ENCODE measurements around the gene DCAF5.
A peak's percentile ranks its signal among the peaks of the same experiment; 100 is the strongest.
"Not testable (repeated sequence)": the region's sequence is repeated elsewhere in the genome, so short reads cannot be mapped to it uniquely, and the experiment has no call there.

DCAF5 gene

DNA sequence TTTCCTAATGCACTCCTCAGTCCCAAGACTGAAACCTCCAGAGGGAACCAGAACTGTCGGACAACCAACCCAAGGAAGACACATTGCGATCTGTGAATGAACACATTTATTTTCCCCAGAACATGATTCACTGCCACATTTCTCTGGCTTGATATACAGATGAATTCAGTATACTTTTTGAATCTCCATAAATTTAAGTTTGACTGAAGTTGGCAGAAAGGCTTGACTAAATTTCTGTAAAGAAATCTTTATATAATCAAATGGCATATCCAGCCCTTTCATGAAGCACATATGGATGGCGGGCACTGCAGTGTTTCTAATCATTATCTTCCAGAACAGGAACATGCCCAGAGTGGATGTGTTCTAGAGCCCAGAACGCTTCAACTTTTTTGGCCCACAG is 56.7 kb downstream of the DCAF5 start:
- no peak for DNase-seq

DNA sequence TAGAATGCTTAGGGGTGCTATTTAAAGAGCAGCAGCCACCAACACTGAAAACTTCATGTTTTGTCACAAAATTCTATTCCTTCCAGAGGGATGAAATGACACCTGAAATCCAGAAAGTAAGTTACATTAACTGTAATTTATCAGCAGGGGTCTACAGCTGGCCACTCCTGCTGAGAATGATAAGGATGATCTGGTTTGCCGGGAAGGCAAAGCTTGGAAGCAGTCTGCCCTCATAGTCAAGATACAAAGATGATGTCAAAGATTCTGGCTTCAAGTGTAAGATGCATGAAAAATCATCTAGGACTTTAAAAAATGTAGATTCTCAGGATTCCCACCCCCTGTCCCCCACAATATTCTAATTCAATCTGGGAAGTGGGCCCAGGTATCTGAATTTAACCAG is 58.4 kb downstream of the DCAF5 start:
- no peak for DNase-seq

- DNase-seq: peak; percentile 30
Measured at GRCh38 chr14:69093631-69094421, 59.1 kb downstream of the DCAF5 start.

DNA sequence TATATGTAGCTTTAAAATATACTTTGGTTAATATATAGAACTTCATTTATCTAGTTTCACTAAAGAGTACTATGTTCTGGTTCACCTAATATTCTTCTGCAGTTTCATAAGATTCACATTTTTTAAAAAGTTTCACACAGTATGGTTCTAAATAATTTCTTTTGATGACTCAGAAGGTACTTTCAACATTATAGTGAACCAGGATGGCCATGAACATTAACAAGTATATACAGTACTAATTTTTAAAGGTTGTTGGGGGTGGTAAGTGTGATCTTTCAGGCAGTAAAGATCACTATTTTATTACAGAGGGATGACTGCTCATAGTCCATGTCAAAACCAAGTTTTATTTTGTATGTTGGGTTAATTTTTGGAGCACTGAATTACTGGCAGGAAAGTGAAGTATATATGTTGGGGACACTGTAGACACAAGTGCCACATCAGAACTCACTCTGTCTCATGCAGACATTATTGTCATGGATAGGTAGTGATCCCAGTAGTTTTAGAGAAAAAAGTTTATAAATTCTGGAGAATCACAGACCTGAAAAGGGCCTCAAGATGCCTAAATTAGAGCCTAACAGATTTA is 60.0 kb downstream of the DCAF5 start:
- no peak for DNase-seq

GRCh38 chr14:69091695-69092094 is 61.2 kb downstream of the DCAF5 start:
- DNase-seq: no peak

DNA sequence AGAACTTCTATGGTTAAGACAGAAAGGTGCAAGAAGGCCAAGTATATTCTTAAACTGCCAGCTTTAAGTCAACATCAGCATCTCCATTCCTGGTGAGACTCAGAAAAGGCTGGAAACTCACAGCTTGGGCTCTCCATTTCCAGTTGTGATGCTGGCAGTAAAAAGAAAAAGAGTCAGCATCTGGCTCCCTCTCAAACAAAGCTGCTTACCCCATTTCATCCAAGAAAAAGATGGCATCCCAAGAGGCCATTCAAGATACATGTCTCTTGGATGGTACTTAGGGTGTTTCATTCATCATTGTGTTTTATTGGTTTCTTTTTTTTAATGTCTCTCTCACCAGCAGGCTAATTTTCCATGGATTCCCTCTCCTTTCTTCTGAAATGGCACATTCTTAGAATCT is 61.9 kb downstream of the DCAF5 start:
- no peak for DNase-seq

DNA sequence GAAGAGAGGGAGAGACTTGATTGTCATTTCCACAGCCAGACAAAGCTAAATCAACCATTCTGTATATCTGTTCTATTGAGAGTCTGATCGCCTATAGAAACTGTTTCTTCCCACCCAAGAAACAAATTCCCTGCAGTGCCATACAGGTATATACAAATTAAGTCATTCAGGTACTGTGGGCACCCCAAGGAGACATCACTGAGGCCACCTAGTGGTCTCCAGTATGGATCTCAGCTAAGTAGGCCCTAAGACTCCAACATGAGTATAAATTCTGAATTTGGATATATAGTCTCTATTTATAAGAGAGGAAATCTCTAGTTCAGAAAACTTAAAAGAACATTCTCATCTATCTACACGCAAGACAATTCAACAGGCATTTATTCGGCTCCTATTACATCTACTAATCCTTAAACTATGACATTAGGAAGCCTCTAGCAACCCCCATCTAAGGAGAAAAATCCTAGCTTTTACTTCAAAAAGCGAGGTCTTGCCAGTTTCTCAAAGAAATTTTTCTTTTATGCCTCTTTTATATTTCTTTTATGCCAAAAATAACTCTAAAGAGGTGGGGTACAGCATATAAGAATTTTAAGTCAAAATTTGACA is 62.6 kb downstream of the DCAF5 start:
- peak; percentile 30 for DNase-seq

DNA sequence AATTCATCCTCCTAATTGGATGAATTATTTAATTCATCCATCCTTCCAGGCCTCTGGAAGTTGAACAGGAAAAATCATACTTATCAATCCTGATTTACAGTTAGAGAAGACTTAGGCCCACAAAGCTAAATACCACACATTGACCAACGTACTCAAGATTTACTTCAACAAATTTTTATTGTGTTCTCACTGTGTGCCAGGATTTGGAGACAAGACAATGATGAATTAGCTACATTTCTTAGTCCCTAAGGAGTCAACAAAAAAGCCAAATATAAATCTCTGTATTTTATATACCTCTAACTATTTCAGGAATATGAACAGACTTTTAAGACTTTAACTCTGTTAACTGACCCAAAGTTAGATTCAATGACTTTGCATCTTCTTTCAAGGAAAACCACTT is 63.9 kb downstream of the DCAF5 start:
- no peak for DNase-seq

GRCh38 chr14:69088586-69088985 is 64.3 kb downstream of the DCAF5 start:
- DNase-seq: no peak

GRCh38 chr14:69087061-69087461 is 65.9 kb downstream of the DCAF5 start:
- DNase-seq: no peak

DNA sequence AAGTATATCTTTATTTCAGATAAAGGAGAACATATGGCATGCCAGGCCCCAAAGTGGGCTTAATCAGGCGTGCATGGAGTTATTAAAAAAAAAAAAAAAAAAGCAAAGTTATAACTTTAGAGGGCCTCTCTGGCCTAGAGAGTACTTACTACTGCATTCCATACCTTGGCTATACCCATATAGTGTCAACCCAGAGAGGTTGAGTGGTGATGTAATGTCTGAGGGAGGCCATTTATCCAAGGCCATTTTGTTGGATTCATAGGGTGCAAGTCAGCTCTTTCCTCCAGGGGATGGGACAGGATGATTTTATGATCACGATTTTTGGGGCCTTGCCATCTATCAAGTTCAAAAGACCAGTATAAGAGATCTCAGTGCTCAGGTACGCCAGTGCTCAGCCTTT is 66.4 kb downstream of the DCAF5 start:
- DNase-seq: no peak

DNA sequence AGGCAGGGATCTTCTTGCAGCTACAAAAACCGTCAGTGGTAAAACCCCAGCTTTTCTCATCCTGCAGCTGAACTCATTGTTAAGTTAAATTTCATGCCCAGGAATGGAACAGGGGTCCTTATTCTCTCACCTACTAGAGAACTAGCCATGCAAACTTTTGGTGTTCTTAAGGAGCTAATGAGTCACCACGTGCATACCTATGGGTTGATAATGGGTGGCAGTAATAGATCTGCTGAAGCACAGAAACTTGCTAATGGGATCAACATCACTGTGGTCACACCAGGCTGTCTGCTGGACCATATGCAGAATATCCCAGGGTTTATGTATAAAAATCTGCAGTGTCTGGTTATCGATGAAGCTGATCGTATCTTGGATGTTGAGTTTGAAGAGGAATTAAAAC is 68.9 kb downstream of the DCAF5 start:
- no peak for DNase-seq

- DNase-seq: no peak
Measured at GRCh38 chr14:69083181-69083580, 69.7 kb downstream of the DCAF5 start.

- no peak for DNase-seq
Measured at GRCh38 chr14:69081271-69081670, 71.6 kb downstream of the DCAF5 start.

- no peak for DNase-seq
Measured at GRCh38 chr14:69079747-69080146, 73.2 kb downstream of the DCAF5 start.

- DNase-seq: peak; percentile 86
Measured at GRCh38 chr14:69079188-69079742, 73.7 kb downstream of the DCAF5 start.

- peak; percentile 85 for DNase-seq
Measured at GRCh38 chr14:69077841-69078240, 75.1 kb downstream of the DCAF5 start.

DNA sequence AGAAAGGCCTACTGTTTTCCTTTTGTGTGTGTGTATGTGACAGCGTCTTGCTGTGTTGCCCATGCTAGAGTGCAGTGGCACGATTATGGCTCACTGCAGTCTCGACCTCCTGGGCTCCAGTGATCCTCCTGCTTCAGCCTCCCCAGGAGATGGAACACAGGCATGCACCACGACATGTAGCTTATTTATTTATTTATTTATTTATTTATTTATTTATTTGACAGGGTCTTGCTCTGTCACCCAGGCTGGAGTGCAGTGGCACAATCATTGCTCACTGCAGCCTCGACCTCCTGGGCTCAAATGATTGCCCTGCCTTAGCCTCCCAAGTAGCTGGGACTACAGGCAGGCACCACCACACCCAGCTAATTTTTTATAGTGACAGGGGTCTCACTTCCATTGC is 75.7 kb downstream of the DCAF5 start:
- not testable (repeated sequence) for DNase-seq

GRCh38 chr14:69076341-69076740 is 76.6 kb downstream of the DCAF5 start:
- DNase-seq: no peak

DNA sequence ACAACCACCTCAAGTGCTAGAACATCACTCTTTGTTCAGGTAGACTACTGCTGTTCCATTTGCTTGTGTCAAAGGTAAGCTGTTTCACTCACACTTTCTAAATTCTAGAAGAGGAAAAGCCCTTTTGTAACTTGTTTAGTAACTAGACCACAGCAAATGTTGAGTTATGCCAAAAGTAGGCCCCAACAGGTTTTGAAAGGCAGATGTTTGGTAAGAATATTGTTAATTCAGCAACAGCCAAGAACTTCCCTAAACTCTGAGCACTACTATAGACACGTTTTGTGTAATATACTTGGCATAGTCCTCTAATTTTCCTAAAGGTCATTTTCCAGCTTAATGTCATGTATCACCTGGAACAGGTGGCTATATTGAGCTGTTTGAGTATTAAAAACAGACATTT is 79.0 kb downstream of the DCAF5 start:
- no peak for DNase-seq

GRCh38 chr14:69073429-69073828 is 79.5 kb downstream of the DCAF5 start:
- no peak for DNase-seq

GRCh38 chr14:69072584-69072983 is 80.3 kb downstream of the DCAF5 start:
- no peak for DNase-seq

DNA sequence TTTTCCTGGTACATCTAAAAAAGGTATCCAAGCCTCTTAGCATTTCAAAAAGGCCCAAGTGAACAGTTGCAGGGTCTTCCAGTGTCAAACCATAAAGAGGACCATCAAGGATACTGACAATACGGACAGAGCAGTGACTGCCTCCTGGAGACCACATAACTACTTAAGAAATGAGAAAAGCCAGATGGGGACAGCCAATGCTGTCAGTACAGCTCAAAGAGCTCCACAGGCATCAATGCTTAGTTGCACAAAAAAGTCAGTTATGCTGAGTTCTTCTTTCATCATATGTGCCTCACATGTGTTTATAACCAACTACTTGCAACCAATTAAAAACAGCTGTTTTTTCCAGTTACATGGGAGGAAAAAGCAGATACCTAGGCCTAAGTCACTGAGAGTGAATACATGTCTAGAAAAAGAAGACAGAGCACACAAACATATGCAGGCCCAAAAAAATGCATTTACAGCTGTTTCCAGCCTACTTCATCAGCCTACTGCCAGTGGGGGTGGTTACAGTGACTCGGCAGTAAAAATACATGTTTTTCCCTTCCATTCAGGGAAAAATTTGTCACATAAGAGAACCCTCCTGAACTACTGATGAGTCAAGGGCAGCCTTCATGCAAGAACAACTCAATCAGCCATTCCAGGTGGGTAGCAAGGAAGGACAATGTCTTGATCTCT is 84.0 kb downstream of the DCAF5 start:
- DNase-seq: peak; percentile 39
